HCT116 (cell line): ENCODE results near the gene WFDC5. TPM values are rescaled to one million over a fixed set of nuclear protein-coding genes. Genes with fewer than 3 reads are reported as not detected.

ENCODE experiments used
- ATAC-seq: fragments of 200-7000 bp; cut with Tn5 transposase; 2 replicates; pipeline ENCODE4 v1.9.1; 2020; ENCODE audit warnings: mild to moderate bottlenecking, moderate library complexity
- BruUV-seq: library from RNA; stranded (reverse); fragments of 400-500 nt; replicated peaks from 2 replicates; lab custom pipeline; 2021; lab: Mats Ljungman, UMichigan
- CTCF ChIA-PET: fragments of 300-600 bp; sonication (Branson Sonifier 250); formaldehyde crosslinking; loops from one replicate; lab custom pipeline; 2021; ENCODE audit warnings: antibody characterized with exemption; lab: Charles Lee
- POLR2A ChIA-PET: fragments of 300-600, 350-600 bp; sonication (Branson Sonifier 250); formaldehyde crosslinking; loops from one replicate; lab custom pipeline; 2021; ENCODE audit warnings: antibody characterized with exemption; lab: Charles Lee
- RAD21 ChIA-PET, 2 experiments: fragments of 300-600 bp; sonication (Branson Sonifier 250); formaldehyde crosslinking; loops; one replicate each; lab custom pipeline; 2023; ENCODE audit warnings: low total read pairs in 2 of 2; ENCODE audit not compliant: uncharacterized antibody in 2 of 2, unreplicated experiment in 2 of 2, low non-redundant PET in 1 of 2; lab: Charles Lee
- DNase-seq: peaks from one replicate; pipeline ENCODE4 v3.0.0-alpha.2; 2010; ENCODE audit warnings: low read depth, low spot score
- H2AFZ ChIP-seq: fragments of 200-600 bp; shearing (Covaris generic), sonication (generic); 2 replicates; pipeline ENCODE4 v1.6.1; 2017; ENCODE audit warnings: low read depth, mixed run types, mixed read lengths, antibody characterized with exemption, low read length; ENCODE audit not compliant: poor library complexity, severe bottlenecking
- H3K27ac ChIP-seq: 2 replicates; pipeline ENCODE4 v1.5.1; 2012; ENCODE audit warnings: low read depth, low read length
- H3K27me3 ChIP-seq: fragments of 200-600 bp; sonication (generic); 2 replicates; pipeline ENCODE4 v1.6.1; 2016; ENCODE audit warnings: mixed run types, low read length, mixed read lengths; ENCODE audit not compliant: insufficient read depth
- H3K36me3 ChIP-seq, 2 experiments: fragments of 200-500 bp in 1 of 2; fragments of 200-600 bp in 1 of 2; sonication (Bioruptor generic) in 1 of 2; sonication (generic) in 1 of 2; 2 replicates each; pipeline versions ENCODE4 v1.5.1 to v1.6.1; 2014 to 2016; ENCODE audit warnings: low read length in 2 of 2, inconsistent platforms in 1 of 2, mixed read lengths in 1 of 2, mixed run types in 1 of 2; ENCODE audit not compliant: insufficient read depth in 2 of 2, control insufficient read depth in 1 of 2
- H3K4me1 ChIP-seq, 2 experiments: fragments of 200-600 bp in 1 of 2; sonication (generic) in 1 of 2; 2 replicates each; pipeline versions ENCODE4 v1.5.1 to v1.6.1; 2012 to 2017; ENCODE audit warnings: low read length in 2 of 2, inconsistent platforms in 1 of 2, mild to moderate bottlenecking in 1 of 2, mixed read lengths in 1 of 2, mixed run types in 1 of 2, moderate library complexity in 1 of 2; ENCODE audit not compliant: insufficient read depth in 2 of 2, control insufficient read depth in 1 of 2
- H3K4me2 ChIP-seq: fragments of 200-600 bp; sonication (generic); 2 replicates; pipeline ENCODE4 v1.6.1; 2017; ENCODE audit warnings: mixed run types, low read length, mixed read lengths
- H3K4me3 ChIP-seq, 2 experiments: fragments of 200-600 bp in 1 of 2; sonication (generic) in 1 of 2; replicated peaks in 1 of 2; 2 replicates each; pipeline ENCODE4 v1.5.1; 2011 to 2016; ENCODE audit warnings: low read length in 2 of 2, control low read depth in 1 of 2, low read depth in 1 of 2, mild to moderate bottlenecking in 1 of 2, mixed read lengths in 1 of 2, mixed run types in 1 of 2
- H3K79me2 ChIP-seq: fragments of 200-600 bp; sonication (generic); 2 replicates; pipeline ENCODE4 v1.6.1; 2017; ENCODE audit warnings: mild to moderate bottlenecking, mixed run types, low read length, moderate library complexity, mixed read lengths; ENCODE audit not compliant: insufficient read depth
- H3K9ac ChIP-seq: fragments of 200-600 bp; sonication (generic); 2 replicates; pipeline ENCODE4 v1.6.1; 2016; ENCODE audit warnings: low read length, mixed read lengths
- H3K9me2 ChIP-seq: fragments of 200-600 bp; sonication (generic), shearing (Covaris generic); 2 replicates; pipeline ENCODE4 v1.6.1; 2017; ENCODE audit warnings: mixed run types, mild to moderate bottlenecking, moderate library complexity; ENCODE audit not compliant: insufficient read depth
- H3K9me3 ChIP-seq, 2 experiments: fragments of 200-500 bp in 1 of 2; fragments of 200-600 bp in 1 of 2; sonication (Bioruptor generic) in 1 of 2; sonication (generic) in 1 of 2; 2 replicates each; pipeline ENCODE4 v1.6.1; 2014 to 2017; ENCODE audit warnings: low read length in 2 of 2, mixed read lengths in 2 of 2, inconsistent platforms in 1 of 2, low read depth in 1 of 2, mild to moderate bottlenecking in 1 of 2, mixed run types in 1 of 2, moderate library complexity in 1 of 2; ENCODE audit not compliant: control insufficient read depth in 1 of 2, insufficient read depth in 1 of 2
- H4K20me1 ChIP-seq: fragments of 200-600 bp; sonication (generic), shearing (Covaris generic); 2 replicates; pipeline ENCODE4 v1.6.1; 2017; ENCODE audit warnings: mixed run types, mild to moderate bottlenecking, moderate library complexity; ENCODE audit not compliant: insufficient read depth
- CTCF ChIP-seq, 3 experiments: fragments of 200-600 bp in 1 of 3; sonication (generic) in 1 of 3; IDR thresholded peaks in 2 of 3; conservative IDR thresholded peaks in 1 of 3; 2 replicates each; pipeline ENCODE4 v1.5.1; 2012 to 2017; ENCODE audit warnings: low read depth in 2 of 3, low read length in 2 of 3, antibody characterized with exemption in 1 of 3, borderline replicate concordance in 1 of 3, control low read depth in 1 of 3, mild to moderate bottlenecking in 1 of 3, mixed read lengths in 1 of 3, mixed run types in 1 of 3, moderate library complexity in 1 of 3; ENCODE audit not compliant: insufficient read depth in 1 of 3
- ELF1 ChIP-seq: IDR thresholded peaks from 2 replicates; pipeline ENCODE4 v1.6.1; 2012; ENCODE audit warnings: low read depth, borderline replicate concordance
- FOSL1 ChIP-seq: IDR thresholded peaks from 2 replicates; pipeline ENCODE4 v1.6.1; 2012; ENCODE audit warnings: low read depth
- JUND ChIP-seq: IDR thresholded peaks from 2 replicates; pipeline ENCODE4 v1.6.1; 2012
- MAX ChIP-seq: IDR thresholded peaks from 2 replicates; pipeline ENCODE4 v1.6.1; 2012
- POLR2A ChIP-seq: IDR thresholded peaks from 2 replicates; pipeline ENCODE4 v1.7.0; 2011; ENCODE audit warnings: borderline replicate concordance; ENCODE audit not compliant: insufficient read depth, insufficient read length; ENCODE audit errors: extremely low read depth
- POLR2AphosphoS5 ChIP-seq: IDR thresholded peaks from 2 replicates; pipeline ENCODE4 v1.6.1; 2011; ENCODE audit warnings: mild to moderate bottlenecking, low read depth, low read length, moderate library complexity
- RAD21 ChIP-seq: IDR thresholded peaks from 2 replicates; pipeline ENCODE4 v1.6.1; 2012; ENCODE audit warnings: low read depth, mild to moderate bottlenecking
- REST ChIP-seq: IDR thresholded peaks from 2 replicates; pipeline ENCODE4 v1.6.1; 2012; ENCODE audit warnings: low read depth
- SP1 ChIP-seq: IDR thresholded peaks from 2 replicates; pipeline ENCODE4 v1.6.1; 2012; ENCODE audit warnings: low read depth
- SRF ChIP-seq: IDR thresholded peaks from 2 replicates; pipeline ENCODE4 v1.6.1; 2012; ENCODE audit warnings: low read depth
- TCF7L2 ChIP-seq: IDR thresholded peaks from 2 replicates; pipeline ENCODE4 v1.7.0; 2011; ENCODE audit warnings: borderline replicate concordance, inconsistent platforms; ENCODE audit not compliant: insufficient read depth, insufficient read length; ENCODE audit errors: extremely low read depth
- YY1 ChIP-seq: IDR thresholded peaks from 2 replicates; pipeline ENCODE4 v1.6.1; 2011; ENCODE audit warnings: low read length, low read depth, moderate library complexity, mild to moderate bottlenecking; ENCODE audit not compliant: insufficient replicate concordance; ENCODE audit errors: extremely low read depth
- ZBTB33 ChIP-seq: IDR thresholded peaks from 2 replicates; pipeline ENCODE4 v1.6.1; 2011; ENCODE audit warnings: mild to moderate bottlenecking, low read length, moderate library complexity; ENCODE audit not compliant: insufficient replicate concordance; ENCODE audit errors: extremely low read depth
- ZFX ChIP-seq: fragments of 450-650 bp; IDR thresholded peaks from 2 replicates; pipeline ENCODE4 v1.6.1; 2017
- ZNF274 ChIP-seq: fragments of 200-500 bp; sonication (Bioruptor generic); IDR thresholded peaks from 2 replicates; pipeline ENCODE4 v1.6.1; 2014; ENCODE audit warnings: mild to moderate bottlenecking, low read depth, low read length, inconsistent platforms
- intact Hi-C: fragments of 100-400 bp; cut with micrococcal nuclease; formaldehyde crosslinking; loops from 2 replicates; pipeline ENCODE4 v1.10.0; 2022
- total RNA-seq: library from RNA; stranded (reverse); gene quantifications from one replicate; pipeline ENCODE4 v1.2.1, GENCODE V29; 2021; ENCODE audit not compliant: unreplicated experiment

Gene WFDC5
- total RNA-seq, 1 experiment from 2014 or later: not detected

GRCh38 chr20:45095805-45096238 lies 19.2 kb downstream of the WFDC5 start (continued):
- TF ChIP-seq POLR2AphosphoS5: no peak
- no peak for TF ChIP-seq SP1
- TF ChIP-seq MAX: no peak
- TF ChIP-seq POLR2A: no peak
- peak; percentile 38 for TF ChIP-seq TCF7L2
- no peak for TF ChIP-seq ZFX
- TF ChIP-seq CTCF (IDR thresholded peaks at IDR 0.05 in 2 of 3, conservative IDR thresholded peaks at IDR 0.05 in 1 of 3; ENCODE audit: borderline replicate concordance in 1 of 3, insufficient read depth in 1 of 3, low read depth in 2 of 3, low read length in 2 of 3): peak; percentile 68 to 81 (median 74)

GRCh38 chr20:45094864-45095574 lies 20.0 kb downstream of the WFDC5 start:
- BruUV-seq: no TSS peak
- RAD21 ChIA-PET: interaction anchor here (2.0 to 2.3 kb wide), 2 partner anchors 51 kb away, joined by 7 to 12 read pairs; no protein-coding TSS in a partner anchor
- H3K4me3 ChIP-seq: no peak overlapping the region
- H4K20me1 ChIP-seq: no peaks in the 10 kb centered on the region
- H3K4me2 ChIP-seq: no peak overlapping the region
- CTCF ChIA-PET: interaction anchor here (0.8 to 7.6 kb wide), 23 partner anchors 10 to 676 kb away, joined by 3 to 92 read pairs (median 4); no protein-coding TSS in a partner anchor
- no peak overlapping the region for H2AFZ ChIP-seq
- intact Hi-C loops: loop anchor here (1.0 kb wide), 1 partner anchor 84 kb away; no protein-coding TSS in a partner anchor
- H3K9ac ChIP-seq: no peak overlapping the region
- DNase-seq: no peak
- POLR2A ChIA-PET: no interaction called here
- no peaks in the 10 kb centered on the region for H3K4me1 ChIP-seq
- H3K9me3 ChIP-seq: no peaks in the 10 kb centered on the region
- no peak overlapping the region for H3K27ac ChIP-seq
- H3K79me2 ChIP-seq: no peaks in the 10 kb centered on the region
- peak; percentile 30; the same call in 1 of the 2 replicates for ATAC-seq
- no peaks in the 10 kb centered on the region for H3K36me3 ChIP-seq
- no peaks in the 10 kb centered on the region for H3K9me2 ChIP-seq
- H3K27me3 ChIP-seq: no peaks in the 10 kb centered on the region
- TF ChIP-seq RAD21 (no peak), JUND (no peak), ELF1 (no peak), ZBTB33 (no peak), YY1 (no peak), SP1 (no peak), REST (no peak), ZNF274 (no peak), SRF (no peak), ZFX (no peak), FOSL1 (no peak), TCF7L2 (no peak)
